ACC112 (cell line): Measurements from ENCODE around the gene C5orf63.

Experiments
- H2AFZ ChIP-seq: fragments of 200-600 bp; sonication (generic); one replicate; pipeline ENCODE4 v1.6.0; 2017; ENCODE audit warnings: antibody characterized with exemption, low read length; ENCODE audit not compliant: unreplicated experiment
- H3K27ac ChIP-seq: fragments of 200-600 bp; sonication (generic); 2 replicates; pipeline ENCODE4 v1.5.1; 2014; ENCODE audit warnings: low read depth, mild to moderate bottlenecking, antibody characterized with exemption, low read length, moderate library complexity
- H3K27me3 ChIP-seq: fragments of 200-600 bp; sonication (generic); 2 replicates; pipeline ENCODE4 v1.6.1; 2014; ENCODE audit warnings: mild to moderate bottlenecking, antibody characterized with exemption, low read length, moderate library complexity, mixed read lengths; ENCODE audit not compliant: insufficient read depth
- H3K36me3 ChIP-seq: fragments of 200-600 bp; sonication (generic); 2 replicates; pipeline ENCODE4 v1.6.1; 2016; ENCODE audit warnings: mild to moderate bottlenecking, antibody characterized with exemption, low read length, moderate library complexity, mixed read lengths; ENCODE audit not compliant: insufficient read depth
- H3K4me1 ChIP-seq: fragments of 200-600 bp; sonication (generic); one replicate; pipeline ENCODE4 v1.6.1; 2016; ENCODE audit warnings: low read length, mixed read lengths; ENCODE audit not compliant: insufficient read depth, unreplicated experiment, control insufficient read depth
- H3K4me3 ChIP-seq: fragments of 200-600 bp; sonication (generic); 2 replicates; pipeline ENCODE4 v1.5.1; 2014; ENCODE audit warnings: mild to moderate bottlenecking, low read depth, low read length
- H3K79me2 ChIP-seq: fragments of 200-600 bp; sonication (generic); one replicate; pipeline ENCODE4 v1.6.0; 2016; ENCODE audit warnings: low read length; ENCODE audit not compliant: control insufficient read depth, unreplicated experiment, insufficient read depth

C5orf63 gene

GRCh38 chr5:127092690-127093089, 19.4 kb upstream of the C5orf63 start:
- no peak overlapping the region for H3K4me3 ChIP-seq
- H3K27ac ChIP-seq, result no peak overlapping the region
- H2AFZ ChIP-seq, result no peak overlapping the region
- H3K4me1 ChIP-seq, result peaks cover 14% of the 10 kb centered on the region
- H3K36me3 ChIP-seq, result no peaks in the 10 kb centered on the region
- H3K27me3 ChIP-seq, result 0 out of 2 replicates have a peak, but pooled peaks cover 6% of the 10 kb centered on the region
- no peaks in the 10 kb centered on the region for H3K79me2 ChIP-seq

GRCh38 chr5:127089191-127089590, 15.9 kb upstream of the C5orf63 start:
- Histone ChIP-seq H2AFZ (no peak overlapping the region), H3K27ac (no peak overlapping the region), H3K36me3 (no peaks in the 10 kb centered on the region), H3K4me3 (no peak overlapping the region), H3K4me1 (peaks cover 18% of the 10 kb centered on the region), H3K79me2 (no peaks in the 10 kb centered on the region), H3K27me3 (no peaks in the 10 kb centered on the region)

DNA sequence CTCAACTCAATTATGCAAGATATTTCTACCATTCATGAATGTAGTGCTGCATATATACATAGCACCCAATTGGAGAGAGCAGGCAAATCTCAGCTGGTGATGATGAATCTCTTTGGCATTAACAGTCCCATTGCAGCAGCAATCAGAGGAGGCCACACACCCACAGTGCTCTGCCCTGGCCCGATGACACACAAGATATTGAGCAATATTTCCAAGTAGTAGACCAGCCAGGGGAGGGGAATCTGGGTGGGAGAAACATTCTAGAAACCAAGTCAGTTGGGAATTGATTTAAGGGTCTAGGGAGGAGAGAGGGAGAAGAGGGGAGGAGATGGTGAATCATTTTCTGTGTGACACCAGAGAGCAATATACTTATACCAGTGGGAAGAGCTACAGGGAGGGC, 14.9 kb upstream of the C5orf63 start:
- Histone ChIP-seq H3K36me3 (no peaks in the 10 kb centered on the region), H3K79me2 (no peaks in the 10 kb centered on the region), H3K4me1 (peaks cover 18% of the 10 kb centered on the region), H3K4me3 (no peak overlapping the region), H3K27me3 (no peaks in the 10 kb centered on the region), H2AFZ (no peak overlapping the region), H3K27ac (peak overlapping the region; percentile 2; the same call in 1 of the 2 replicates)

GRCh38 chr5:127086589-127086988, 13.3 kb upstream of the C5orf63 start:
- no peaks in the 10 kb centered on the region for H3K36me3 ChIP-seq
- no peaks in the 10 kb centered on the region for H3K79me2 ChIP-seq
- H3K4me3 ChIP-seq, result no peak overlapping the region
- H2AFZ ChIP-seq, result no peak overlapping the region
- peaks cover 18% of the 10 kb centered on the region for H3K4me1 ChIP-seq
- no peak overlapping the region for H3K27ac ChIP-seq
- no peaks in the 10 kb centered on the region for H3K27me3 ChIP-seq

DNA sequence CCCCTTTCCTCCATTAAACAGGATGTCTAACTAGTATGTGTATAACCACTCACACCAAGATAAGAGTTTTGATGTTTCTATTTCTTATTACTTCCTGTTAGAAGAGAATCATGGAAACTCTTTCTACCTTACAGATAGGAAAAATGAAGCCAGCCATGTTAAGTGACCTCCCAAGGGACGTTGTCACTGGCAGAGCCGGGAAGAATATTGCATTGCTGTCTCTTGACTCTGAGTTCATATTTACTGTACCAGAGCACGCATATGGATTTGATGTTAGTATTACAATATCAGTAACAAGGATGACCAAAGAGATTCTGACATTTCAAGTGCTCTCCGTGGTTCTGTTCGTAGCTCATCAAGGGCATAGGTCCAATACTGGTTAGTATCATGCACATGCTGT, 12.5 kb upstream of the C5orf63 start:
- H3K4me3 ChIP-seq, result no peak overlapping the region
- no peak overlapping the region for H3K27ac ChIP-seq
- no peak overlapping the region for H2AFZ ChIP-seq
- no peaks in the 10 kb centered on the region for H3K79me2 ChIP-seq
- H3K4me1 ChIP-seq, result peaks cover 18% of the 10 kb centered on the region
- no peaks in the 10 kb centered on the region for H3K36me3 ChIP-seq
- no peaks in the 10 kb centered on the region for H3K27me3 ChIP-seq

DNA sequence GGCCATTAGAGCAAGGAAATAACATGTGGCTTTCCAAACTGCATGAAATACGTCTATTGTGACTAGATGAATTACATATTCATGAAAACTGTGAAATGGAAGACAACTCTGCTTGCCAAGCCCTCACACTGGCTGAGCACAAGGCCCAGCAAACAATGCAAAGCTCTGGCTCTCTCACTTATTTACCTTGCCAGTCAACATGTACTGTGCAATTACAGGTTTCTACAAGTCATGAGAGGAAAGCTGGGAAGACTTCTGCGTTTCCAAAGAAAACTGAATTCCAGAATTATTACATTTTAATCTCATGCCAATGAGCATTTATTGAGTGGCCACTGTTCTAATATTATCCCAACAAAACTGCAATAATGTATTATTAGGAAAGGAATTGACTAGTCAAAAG, 12.1 kb upstream of the C5orf63 start:
- Histone ChIP-seq H3K79me2 (no peaks in the 10 kb centered on the region), H3K4me1 (peaks cover 18% of the 10 kb centered on the region), H3K27me3 (no peaks in the 10 kb centered on the region), H2AFZ (no peak overlapping the region), H3K27ac (no peak overlapping the region), H3K36me3 (no peaks in the 10 kb centered on the region), H3K4me3 (no peak overlapping the region)

GRCh38 chr5:127084656-127085055, 11.4 kb upstream of the C5orf63 start:
- H3K27me3 ChIP-seq, result no peaks in the 10 kb centered on the region
- H2AFZ ChIP-seq, result no peak overlapping the region
- no peaks in the 10 kb centered on the region for H3K79me2 ChIP-seq
- H3K4me3 ChIP-seq, result no peak overlapping the region
- H3K4me1 ChIP-seq, result peaks cover 18% of the 10 kb centered on the region
- H3K36me3 ChIP-seq, result no peaks in the 10 kb centered on the region
- no peak overlapping the region for H3K27ac ChIP-seq

- Histone ChIP-seq H3K4me3 (no peak overlapping the region), H3K36me3 (no peaks in the 10 kb centered on the region), H2AFZ (no peak overlapping the region)
Measured at GRCh38 chr5:127083711-127084110, 10.4 kb upstream of the C5orf63 start.

GRCh38 chr5:127079994-127080491, 6.7 kb upstream of the C5orf63 start:
- Histone ChIP-seq H3K79me2 (no peaks in the 10 kb centered on the region), H3K36me3 (no peaks in the 10 kb centered on the region), H3K4me1 (peaks cover 17% of the 10 kb centered on the region), H3K27ac (no peak overlapping the region), H3K27me3 (no peaks in the 10 kb centered on the region), H3K4me3 (no peak overlapping the region), H2AFZ (no peak overlapping the region)

More at GRCh38 chr5:127083711-127084110, 10.4 kb upstream of the C5orf63 start:
- Histone ChIP-seq H3K79me2 (no peaks in the 10 kb centered on the region), H3K27ac (no peak overlapping the region), H3K27me3 (no peaks in the 10 kb centered on the region), H3K4me1 (peaks cover 10% of the 10 kb centered on the region)

DNA sequence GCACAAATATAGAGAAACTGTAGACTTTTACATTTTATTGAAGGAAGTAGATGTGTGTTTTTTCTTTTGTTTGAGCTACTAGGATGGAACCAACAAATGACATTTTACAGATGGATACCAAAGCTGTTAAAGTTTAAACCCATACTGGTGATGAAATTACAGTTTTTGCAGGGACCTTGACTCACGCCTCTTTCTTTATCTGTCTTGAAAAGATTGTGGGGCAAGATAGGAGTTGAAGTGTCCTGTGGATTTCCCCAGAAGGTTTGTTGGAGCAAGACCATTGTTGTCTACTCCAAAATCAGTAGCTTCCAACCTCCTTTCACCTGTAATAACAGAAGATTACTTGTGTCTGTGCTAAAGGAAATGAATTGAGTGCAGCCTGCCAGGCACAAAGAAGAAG, 4.1 kb upstream of the C5orf63 start:
- no peaks in the 10 kb centered on the region for H3K79me2 ChIP-seq
- no peaks in the 10 kb centered on the region for H3K36me3 ChIP-seq
- H2AFZ ChIP-seq, result no peak overlapping the region
- H3K27ac ChIP-seq, result 0 out of 2 replicates have a peak overlapping the region, but pooled peaks have one; percentile 13
- no peaks in the 10 kb centered on the region for H3K27me3 ChIP-seq
- no peak overlapping the region for H3K4me3 ChIP-seq
- peaks cover 20% of the 10 kb centered on the region for H3K4me1 ChIP-seq

DNA sequence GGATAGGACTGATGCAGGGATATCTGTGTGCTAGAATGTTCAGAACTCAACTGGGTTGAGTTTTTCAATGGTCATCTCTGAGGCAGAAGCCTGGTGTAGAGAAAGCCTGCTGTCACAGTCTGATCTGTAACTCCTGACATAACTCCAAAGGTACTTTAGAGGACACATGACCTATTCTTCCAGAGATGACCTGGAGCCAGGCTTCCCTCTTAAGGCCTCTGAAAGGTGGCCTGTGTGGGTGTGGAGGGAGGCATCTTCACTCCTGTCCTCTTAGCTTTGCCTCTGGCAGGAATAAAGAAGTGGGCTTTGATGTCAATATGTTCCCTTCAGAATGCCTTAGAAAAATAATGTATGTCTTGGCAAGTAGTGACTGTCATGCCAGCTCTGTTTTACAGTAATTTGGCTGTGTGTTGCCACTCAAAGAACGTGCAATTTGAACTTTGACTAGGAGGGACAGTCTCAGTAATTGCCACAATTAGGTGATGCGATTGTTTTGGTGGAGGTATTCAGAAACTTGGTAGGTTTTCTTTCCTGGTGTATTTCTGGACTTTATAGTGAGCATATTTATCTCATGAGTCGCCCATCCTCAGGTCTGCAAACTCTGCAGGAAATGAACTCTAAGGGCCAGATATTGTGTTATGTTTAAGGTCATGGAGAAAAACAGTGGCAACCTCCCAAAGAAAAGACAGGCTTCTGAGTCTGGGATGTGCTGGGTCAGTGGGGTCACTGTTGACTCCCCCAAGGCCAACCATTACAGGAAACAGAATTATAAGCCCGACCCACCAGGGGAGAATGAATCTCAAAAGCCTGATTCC, 3.2 kb upstream of the C5orf63 start:
- Histone ChIP-seq H3K79me2 (no peaks in the 10 kb centered on the region), H2AFZ (peak overlapping the region; percentile 39), H3K27ac (0 out of 2 replicates have a peak overlapping the region, but pooled peaks have one; percentile 13), H3K4me1 (peaks cover 20% of the 10 kb centered on the region), H3K36me3 (no peaks in the 10 kb centered on the region), H3K27me3 (no peaks in the 10 kb centered on the region), H3K4me3 (no peak overlapping the region)
